ENCODE data around the gene ZSWIM3. TPM values are rescaled to one million over a fixed set of nuclear protein-coding genes. Genes with fewer than 3 reads are reported as not detected.

ZSWIM3 gene
- total RNA-seq, 6 donors from 2014 or later, result 2.4 to 7.3 (median 3.9) TPM

GRCh38 chr20:45833883-45834796 lies 23.3 kb upstream of the ZSWIM3 start:
- peak; percentile 83 to 94 for DNase-seq
- 6 to 9% methylated on average over 29 to 52 of the region's 71 CpGs for WGBS, 2 donors

GRCh38 chr20:45834797-45835161 lies 22.6 kb upstream of the ZSWIM3 start:
- Histone ChIP-seq H3K27me3 (no peaks in the 10 kb centered on the region), H3K27ac (peak overlapping the region; percentile 86 to 93 (median 91)), H3K4me1 (peaks cover 32 to 40% (median 34%) of the 10 kb centered on the region in 4 donors), H3K4me3 (peak overlapping the region in 3 of 4 donors; percentile 62 to 91 (median 75)), H3K36me3 (peaks cover 0 to 6% (median 2%) of the 10 kb centered on the region in 4 donors), H3K9me3 (no peaks in the 10 kb centered on the region)
- WGBS, 2 donors, result 86 to 89% methylated on average over 9 to 14 of the region's 14 CpGs
- ATAC-seq (ENCODE audit: low FRiP score in 2 of 2), result no peak
- TF ChIP-seq POLR2A (IDR thresholded peaks at IDR 0.05), result no peak
- peak in 1 of 6 experiments; percentile 6 for TF ChIP-seq CTCF (IDR thresholded peaks at IDR 0.05)
- DNase-seq, result no peak

More at GRCh38 chr20:45833883-45834796, 23.3 kb upstream of the ZSWIM3 start:
- Histone ChIP-seq H3K27me3 (no peaks in the 10 kb centered on the region), H3K9me3 (no peaks in the 10 kb centered on the region), H3K4me1 (peaks cover 32 to 40% (median 34%) of the 10 kb centered on the region in 4 donors), H3K27ac (peak overlapping the region; percentile 86 to 93 (median 91)), H3K4me3 (peak overlapping the region; percentile 62 to 91 (median 72)), H3K36me3 (peaks cover 0 to 4% (median 2%) of the 10 kb centered on the region in 4 donors)
- TF ChIP-seq POLR2A (IDR thresholded peaks at IDR 0.05), result peak in 2 of 4 donors; percentile 47 to 72
- TF ChIP-seq POLR2AphosphoS5 (IDR thresholded peaks at IDR 0.05), result peak; percentile 22 to 35
- no peak for TF ChIP-seq EP300 (IDR thresholded peaks at IDR 0.05)
- no peak for TF ChIP-seq CTCF (IDR thresholded peaks at IDR 0.05)
- ATAC-seq (ENCODE audit: low FRiP score in 2 of 2), result peak; percentile 85 to 87

- no peak for DNase-seq
- Histone ChIP-seq H3K9me3 (no peaks in the 10 kb centered on the region), H3K4me1 (peaks cover 32 to 40% (median 34%) of the 10 kb centered on the region in 4 donors), H3K27ac (peak overlapping the region in 3 of 4 donors; percentile 89 to 93 (median 93)), H3K4me3 (peak overlapping the region in 2 of 4 donors; percentile 75 to 91), H3K27me3 (no peaks in the 10 kb centered on the region), H3K36me3 (peaks cover 0 to 11% (median 3%) of the 10 kb centered on the region in 4 donors)
- no peak for TF ChIP-seq EP300 (IDR thresholded peaks at IDR 0.05)
- no peak for TF ChIP-seq POLR2A (IDR thresholded peaks at IDR 0.05)
- TF ChIP-seq POLR2AphosphoS5 (IDR thresholded peaks at IDR 0.05), result no peak
- peak in 2 of 6 experiments; percentile 6 to 17 for TF ChIP-seq CTCF (IDR thresholded peaks at IDR 0.05)
- ATAC-seq (ENCODE audit: low FRiP score in 2 of 2), result no peak
- 54 to 67% methylated on average over 3 of the region's 3 CpGs for WGBS, 2 donors
Measured at GRCh38 chr20:45835329-45835765, 22.1 kb upstream of the ZSWIM3 start.

GRCh38 chr20:45835825-45836224 lies 21.6 kb upstream of the ZSWIM3 start:
- DNase-seq (no peak), ATAC-seq (ENCODE audit: low FRiP score in 2 of 2) (peak in 1 of 2 donors; percentile 79)
- Histone ChIP-seq H3K27ac (peak overlapping the region in 3 of 4 donors; percentile 89 to 93 (median 93)), H3K4me3 (peak overlapping the region in 1 of 4 donors; percentile 14), H3K9me3 (no peaks in the 10 kb centered on the region), H3K4me1 (peaks cover 32 to 40% (median 34%) of the 10 kb centered on the region in 4 donors), H3K36me3 (peaks cover 0 to 16% (median 7%) of the 10 kb centered on the region in 4 donors), H3K27me3 (no peaks in the 10 kb centered on the region)
- no peak for TF ChIP-seq CTCF (IDR thresholded peaks at IDR 0.05)
- TF ChIP-seq EP300 (IDR thresholded peaks at IDR 0.05), result no peak
- TF ChIP-seq POLR2A (IDR thresholded peaks at IDR 0.05), result no peak
- no peak for TF ChIP-seq POLR2AphosphoS5 (IDR thresholded peaks at IDR 0.05)
- WGBS, 2 donors, result 83 to 92% methylated on average over 5 of the region's 5 CpGs

Data from upper lobe of left lung (tissue), 6 donors.